ENCODE data around the gene OR51G1.

Gene OR51G1

DNA sequence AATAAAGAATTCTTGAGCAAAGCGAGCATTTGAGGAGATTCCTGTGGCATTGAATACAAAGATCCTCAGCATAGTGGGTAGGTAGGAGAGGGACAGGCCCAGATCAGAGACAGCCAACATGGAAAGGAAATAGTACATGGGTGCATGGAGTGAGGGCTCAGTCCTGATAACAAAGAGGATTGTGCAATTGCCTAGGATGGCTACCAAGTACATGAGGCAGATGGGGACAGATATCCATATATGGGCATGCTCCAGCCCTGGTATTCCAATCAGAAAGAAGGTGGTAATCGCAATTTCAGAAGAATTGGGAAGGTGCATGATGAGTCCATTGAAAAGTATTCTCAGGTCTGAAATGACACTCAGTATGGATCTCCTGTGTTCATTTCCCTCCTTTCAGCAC lies 33.9 kb downstream of the OR51G1 start:
- no peak overlapping the region for H3K4me3 ChIP-seq (ENCODE audit: low read depth, low read length)
- TF ChIP-seq, protein P1, sequence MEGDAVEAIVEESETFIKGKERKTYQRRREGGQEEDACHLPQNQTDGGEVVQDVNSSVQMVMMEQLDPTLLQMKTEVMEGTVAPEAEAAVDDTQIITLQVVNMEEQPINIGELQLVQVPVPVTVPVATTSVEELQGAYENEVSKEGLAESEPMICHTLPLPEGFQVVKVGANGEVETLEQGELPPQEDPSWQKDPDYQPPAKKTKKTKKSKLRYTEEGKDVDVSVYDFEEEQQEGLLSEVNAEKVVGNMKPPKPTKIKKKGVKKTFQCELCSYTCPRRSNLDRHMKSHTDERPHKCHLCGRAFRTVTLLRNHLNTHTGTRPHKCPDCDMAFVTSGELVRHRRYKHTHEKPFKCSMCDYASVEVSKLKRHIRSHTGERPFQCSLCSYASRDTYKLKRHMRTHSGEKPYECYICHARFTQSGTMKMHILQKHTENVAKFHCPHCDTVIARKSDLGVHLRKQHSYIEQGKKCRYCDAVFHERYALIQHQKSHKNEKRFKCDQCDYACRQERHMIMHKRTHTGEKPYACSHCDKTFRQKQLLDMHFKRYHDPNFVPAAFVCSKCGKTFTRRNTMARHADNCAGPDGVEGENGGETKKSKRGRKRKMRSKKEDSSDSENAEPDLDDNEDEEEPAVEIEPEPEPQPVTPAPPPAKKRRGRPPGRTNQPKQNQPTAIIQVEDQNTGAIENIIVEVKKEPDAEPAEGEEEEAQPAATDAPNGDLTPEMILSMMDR (IDR thresholded peaks at IDR 0.05; ENCODE audit: borderline replicate concordance, insufficient read depth, low read depth, low read length) = no peak

DNA sequence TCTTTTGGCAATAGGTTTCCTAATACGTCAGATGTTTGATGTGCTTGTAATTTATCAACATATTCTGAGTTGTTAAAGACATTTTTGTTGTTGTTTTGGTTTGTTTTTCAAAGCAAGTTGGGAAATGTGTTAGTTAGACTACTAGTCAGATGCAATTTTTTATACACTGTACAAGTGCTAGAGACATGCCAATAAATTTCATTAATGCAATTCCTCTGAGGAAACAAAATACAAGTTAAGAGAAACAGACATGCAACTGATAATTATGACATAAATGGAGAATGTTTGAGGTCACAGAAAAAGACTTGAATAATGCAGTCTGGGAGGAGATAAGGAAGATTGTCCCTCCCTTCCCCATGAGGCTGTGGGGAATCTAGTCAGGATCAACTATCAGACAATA lies 36.5 kb downstream of the OR51G1 start:
- TF ChIP-seq, protein P1 (IDR thresholded peaks at IDR 0.05; ENCODE audit: borderline replicate concordance, insufficient read depth, low read depth, low read length) = no peak
- no peak overlapping the region for H3K4me3 ChIP-seq (ENCODE audit: low read depth, low read length)

DNA sequence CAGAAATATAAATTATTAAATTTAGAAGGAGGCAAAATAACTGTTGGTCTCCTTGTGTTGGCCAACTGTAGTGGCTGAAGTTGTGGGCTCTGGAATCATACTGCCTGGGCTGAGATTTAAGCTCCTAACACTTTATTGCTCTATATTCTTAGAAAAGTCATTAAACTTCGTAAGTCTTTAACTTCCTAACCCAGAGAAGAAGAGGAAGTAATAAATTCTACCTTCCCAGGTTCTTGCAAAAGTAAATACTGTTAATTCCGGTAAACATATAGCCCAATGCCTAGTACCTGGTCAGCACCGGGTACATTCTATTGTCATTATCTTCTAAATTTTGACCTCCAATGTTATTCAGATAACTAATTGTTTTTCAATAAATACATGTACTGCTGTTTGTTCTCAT lies 38.0 kb downstream of the OR51G1 start:
- no peak overlapping the region for H3K4me3 ChIP-seq (ENCODE audit: low read depth, low read length)
- TF ChIP-seq, protein P1 (IDR thresholded peaks at IDR 0.05; ENCODE audit: borderline replicate concordance, insufficient read depth, low read depth, low read length) = no peak

DNA sequence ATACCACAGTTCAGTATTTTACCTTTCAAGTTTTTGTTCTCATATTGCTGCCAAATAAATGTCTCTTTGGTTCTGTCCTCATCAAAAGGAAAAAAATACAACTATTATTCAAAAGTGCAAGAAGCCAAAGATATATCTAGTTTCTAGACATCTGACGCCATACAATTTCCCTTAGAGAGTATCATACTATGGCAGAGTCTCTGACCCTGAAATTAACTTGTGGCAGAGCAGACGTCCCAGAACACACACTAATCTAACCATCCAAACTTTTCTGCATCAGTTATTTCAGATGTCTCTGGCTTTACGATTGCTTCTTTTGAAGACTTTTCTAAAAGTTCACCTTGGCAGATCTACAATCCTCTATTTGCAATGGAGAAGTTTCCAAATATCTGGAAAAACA lies 39.8 kb downstream of the OR51G1 start:
- no peak overlapping the region for H3K4me3 ChIP-seq (ENCODE audit: low read depth, low read length)
- TF ChIP-seq, protein P1 (IDR thresholded peaks at IDR 0.05; ENCODE audit: borderline replicate concordance, insufficient read depth, low read depth, low read length) = no peak

DNA sequence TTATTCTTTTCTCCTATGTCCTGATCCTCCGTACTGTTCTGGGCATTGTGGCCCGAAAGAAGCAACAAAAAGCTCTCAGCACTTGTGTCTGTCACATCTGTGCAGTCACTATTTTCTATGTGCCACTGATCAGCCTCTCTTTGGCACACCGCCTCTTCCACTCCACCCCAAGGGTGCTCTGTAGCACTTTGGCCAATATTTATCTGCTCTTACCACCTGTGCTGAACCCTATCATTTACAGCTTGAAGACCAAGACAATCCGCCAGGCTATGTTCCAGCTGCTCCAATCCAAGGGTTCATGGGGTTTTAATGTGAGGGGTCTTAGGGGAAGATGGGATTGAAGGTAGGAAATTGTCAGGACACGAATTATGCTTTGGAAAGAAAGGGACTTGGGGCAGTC lies 41.6 kb downstream of the OR51G1 start:
- TF ChIP-seq, protein P1 (IDR thresholded peaks at IDR 0.05; ENCODE audit: borderline replicate concordance, insufficient read depth, low read depth, low read length) = no peak
- no peak overlapping the region for H3K4me3 ChIP-seq (ENCODE audit: low read depth, low read length)

DNA sequence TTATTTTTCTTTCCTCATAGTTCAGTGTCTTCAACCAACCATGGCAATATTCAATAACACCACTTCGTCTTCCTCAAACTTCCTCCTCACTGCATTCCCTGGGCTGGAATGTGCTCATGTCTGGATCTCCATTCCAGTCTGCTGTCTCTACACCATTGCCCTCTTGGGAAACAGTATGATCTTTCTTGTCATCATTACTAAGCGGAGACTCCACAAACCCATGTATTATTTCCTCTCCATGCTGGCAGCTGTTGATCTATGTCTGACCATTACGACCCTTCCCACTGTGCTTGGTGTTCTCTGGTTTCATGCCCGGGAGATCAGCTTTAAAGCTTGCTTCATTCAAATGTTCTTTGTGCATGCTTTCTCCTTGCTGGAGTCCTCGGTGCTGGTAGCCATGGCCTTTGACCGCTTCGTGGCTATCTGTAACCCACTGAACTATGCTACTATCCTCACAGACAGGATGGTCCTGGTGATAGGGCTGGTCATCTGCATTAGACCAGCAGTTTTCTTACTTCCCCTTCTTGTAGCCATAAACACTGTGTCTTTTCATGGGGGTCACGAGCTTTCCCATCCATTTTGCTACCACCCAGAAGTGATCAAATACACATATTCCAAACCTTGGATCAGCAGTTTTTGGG lies 42.2 kb downstream of the OR51G1 start, which contains the start of gene OR51T1:
OR51T1 (plus strand) TSS at position 41 of the 641 bp plus-strand sequence; CDS start at position 41, 0 bp downstream.
- TF ChIP-seq, protein P1 (IDR thresholded peaks at IDR 0.05; ENCODE audit: borderline replicate concordance, insufficient read depth, low read depth, low read length) = no peak
- no peak within 1 kb of the TSS for H3K4me3 ChIP-seq (ENCODE audit: low read depth, low read length)

DNA sequence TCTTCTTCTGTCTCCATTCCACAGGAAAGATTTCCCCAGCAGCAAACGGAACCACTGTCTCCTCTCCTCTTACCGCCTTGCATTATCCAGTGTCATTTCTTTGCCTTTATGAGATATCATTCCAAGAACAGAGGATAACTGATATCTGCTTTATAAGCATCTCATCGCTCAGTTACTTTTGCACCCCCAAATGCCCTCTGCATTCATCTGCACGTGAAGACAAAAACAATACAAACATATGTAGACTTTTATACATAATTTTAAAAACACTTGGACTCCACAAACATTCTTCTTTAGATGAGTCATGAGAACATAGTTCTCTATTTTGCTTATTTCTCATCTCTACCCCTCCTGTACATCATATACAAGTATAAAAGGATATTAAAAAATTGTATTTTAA lies 43.0 kb downstream of the OR51G1 start:
- H3K4me3 ChIP-seq (ENCODE audit: low read depth, low read length) = no peak overlapping the region
- TF ChIP-seq, protein P1 (IDR thresholded peaks at IDR 0.05; ENCODE audit: borderline replicate concordance, insufficient read depth, low read depth, low read length) = no peak

Measured in GM12875 (cell line).